Parathyroid adenoma (tissue), 2 donors: ENCODE measurements around the gene TULP4.
"Not testable (repeated sequence)": the region's sequence is repeated elsewhere in the genome, so short reads cannot be mapped to it uniquely, and the experiment has no call there.

Experiments
- H2AFZ ChIP-seq: fragments of 300-600 bp; sonication (generic); one replicate; pipeline ENCODE4 v1.7.0; 2017; ENCODE audit warnings: antibody characterized with exemption, mild to moderate bottlenecking
- H3K27ac ChIP-seq: fragments of 300-600 bp; sonication (generic); one replicate; pipeline ENCODE4 v1.7.0; 2017
- H3K27me3 ChIP-seq: fragments of 300-600 bp; sonication (generic); one replicate; pipeline ENCODE4 v1.7.0; 2017; ENCODE audit warnings: low read length; ENCODE audit not compliant: control insufficient read depth, insufficient read depth
- H3K36me3 ChIP-seq: fragments of 300-600 bp; sonication (generic); one replicate; pipeline ENCODE4 v1.7.0; 2017; ENCODE audit warnings: low read length; ENCODE audit not compliant: control insufficient read depth, insufficient read depth
- H3K4me1 ChIP-seq: fragments of 300-600 bp; sonication (generic); one replicate; pipeline ENCODE4 v1.7.0; 2017; ENCODE audit warnings: control low read depth
- H3K4me2 ChIP-seq: fragments of 300-600 bp; sonication (generic); one replicate; pipeline ENCODE4 v1.7.0; 2017; ENCODE audit warnings: low read length
- H3K4me3 ChIP-seq: fragments of 300-600 bp; sonication (generic); one replicate; pipeline ENCODE4 v1.7.0; 2017; ENCODE audit warnings: low read depth, low read length
- H3K79me2 ChIP-seq: fragments of 300-600 bp; sonication (generic); one replicate; pipeline ENCODE4 v1.7.0; 2017; ENCODE audit warnings: control low read depth
- H3K9ac ChIP-seq: fragments of 300-600 bp; sonication (generic); one replicate; pipeline ENCODE4 v1.7.0; 2017; ENCODE audit warnings: mild to moderate bottlenecking
- H3K9me3 ChIP-seq: fragments of 300-600 bp; sonication (generic); one replicate; pipeline ENCODE4 v1.7.0; 2017; ENCODE audit warnings: low read length; ENCODE audit not compliant: control insufficient read depth
- TF ChIP-seq, protein P1 (sequence below): fragments of 300-600 bp; sonication (generic); IDR thresholded peaks from one replicate; pipeline ENCODE4 v1.7.0; 2017; ENCODE audit warnings: antibody characterized with exemption, mild to moderate bottlenecking
- donor health status: primary hyperparathyroidism.

TULP4 gene

DNA sequence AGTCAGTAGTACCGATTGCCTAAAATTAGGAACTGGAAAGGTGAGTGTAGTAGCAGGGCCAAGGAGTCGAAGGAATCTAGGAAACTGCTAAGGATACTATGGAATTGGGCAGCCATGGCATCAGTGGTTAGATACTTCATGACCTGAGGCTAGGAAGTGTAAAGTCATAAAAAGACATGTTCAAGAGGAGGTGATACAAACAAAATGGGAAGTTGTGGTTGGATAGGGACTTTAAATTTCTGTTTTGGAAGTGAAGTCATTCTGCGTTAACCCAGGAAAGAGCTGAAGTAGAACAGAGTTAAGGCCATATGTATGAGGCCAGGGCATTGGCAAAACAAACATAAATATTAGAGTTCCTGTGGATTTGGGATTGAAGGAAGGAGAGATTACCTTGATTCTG is 159.1 kb downstream of the TULP4 start:
- no peaks in the 10 kb centered on the region for H3K27me3 ChIP-seq
- no peak overlapping the region for H3K9ac ChIP-seq
- H3K4me1 ChIP-seq, result peaks cover 2% of the 10 kb centered on the region
- H3K4me3 ChIP-seq, result no peak overlapping the region
- TF ChIP-seq, protein P1, sequence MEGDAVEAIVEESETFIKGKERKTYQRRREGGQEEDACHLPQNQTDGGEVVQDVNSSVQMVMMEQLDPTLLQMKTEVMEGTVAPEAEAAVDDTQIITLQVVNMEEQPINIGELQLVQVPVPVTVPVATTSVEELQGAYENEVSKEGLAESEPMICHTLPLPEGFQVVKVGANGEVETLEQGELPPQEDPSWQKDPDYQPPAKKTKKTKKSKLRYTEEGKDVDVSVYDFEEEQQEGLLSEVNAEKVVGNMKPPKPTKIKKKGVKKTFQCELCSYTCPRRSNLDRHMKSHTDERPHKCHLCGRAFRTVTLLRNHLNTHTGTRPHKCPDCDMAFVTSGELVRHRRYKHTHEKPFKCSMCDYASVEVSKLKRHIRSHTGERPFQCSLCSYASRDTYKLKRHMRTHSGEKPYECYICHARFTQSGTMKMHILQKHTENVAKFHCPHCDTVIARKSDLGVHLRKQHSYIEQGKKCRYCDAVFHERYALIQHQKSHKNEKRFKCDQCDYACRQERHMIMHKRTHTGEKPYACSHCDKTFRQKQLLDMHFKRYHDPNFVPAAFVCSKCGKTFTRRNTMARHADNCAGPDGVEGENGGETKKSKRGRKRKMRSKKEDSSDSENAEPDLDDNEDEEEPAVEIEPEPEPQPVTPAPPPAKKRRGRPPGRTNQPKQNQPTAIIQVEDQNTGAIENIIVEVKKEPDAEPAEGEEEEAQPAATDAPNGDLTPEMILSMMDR, result no peak
- no peaks in the 10 kb centered on the region for H3K36me3 ChIP-seq
- H3K4me2 ChIP-seq, result no peak overlapping the region
- no peak overlapping the region for H2AFZ ChIP-seq
- H3K27ac ChIP-seq, result no peak overlapping the region
- H3K79me2 ChIP-seq, result peaks cover 3% of the 10 kb centered on the region
- no peaks in the 10 kb centered on the region for H3K9me3 ChIP-seq

DNA sequence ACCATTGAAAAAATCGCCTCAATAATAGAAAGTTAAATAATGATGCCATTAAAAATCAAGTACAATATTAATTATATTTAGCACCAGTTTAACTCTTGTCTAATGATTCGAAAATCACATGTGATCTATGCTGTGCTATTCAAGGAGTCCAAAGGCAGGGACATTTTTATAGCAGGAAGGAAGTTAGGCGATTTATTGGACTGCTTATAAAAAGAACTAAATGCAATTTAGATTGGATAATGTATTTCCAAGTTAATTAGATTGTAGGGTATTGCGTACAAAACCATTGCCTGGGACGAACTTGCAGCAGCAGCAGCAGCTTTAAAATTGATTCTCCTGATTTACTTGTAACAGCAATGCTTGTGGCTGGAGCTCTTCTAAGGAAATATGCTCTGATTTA is 160.2 kb downstream of the TULP4 start:
- no peak overlapping the region for H2AFZ ChIP-seq
- H3K9me3 ChIP-seq, result no peaks in the 10 kb centered on the region
- H3K27ac ChIP-seq, result no peak overlapping the region
- TF ChIP-seq, protein P1, result no peak
- H3K36me3 ChIP-seq, result no peaks in the 10 kb centered on the region
- no peak overlapping the region for H3K4me3 ChIP-seq
- H3K4me1 ChIP-seq, result no peaks in the 10 kb centered on the region
- no peaks in the 10 kb centered on the region for H3K27me3 ChIP-seq
- peaks cover 3% of the 10 kb centered on the region for H3K79me2 ChIP-seq
- H3K9ac ChIP-seq, result no peak overlapping the region
- no peak overlapping the region for H3K4me2 ChIP-seq

DNA sequence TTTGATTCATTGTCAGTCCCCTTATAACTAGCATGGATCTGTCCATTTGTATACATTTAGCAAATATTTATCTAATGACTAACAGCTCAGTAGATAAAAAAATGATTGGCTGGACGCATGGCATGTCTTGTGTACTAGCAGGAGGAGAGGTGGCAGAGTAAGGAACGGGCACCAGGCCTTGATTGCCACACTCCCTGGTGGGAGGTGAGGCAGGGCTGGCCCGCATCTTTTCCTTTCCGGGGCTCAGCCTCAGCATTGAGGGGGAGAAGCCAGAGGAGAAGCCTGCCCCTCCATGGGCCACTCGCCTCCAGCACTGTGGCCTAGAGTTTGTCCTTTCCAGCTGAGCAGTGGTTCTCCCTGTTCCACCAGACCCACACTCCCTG is 162.7 kb downstream of the TULP4 start:
- H3K27ac ChIP-seq, result no peak overlapping the region
- H3K9me3 ChIP-seq, result no peaks in the 10 kb centered on the region
- H3K27me3 ChIP-seq, result no peaks in the 10 kb centered on the region
- H3K4me2 ChIP-seq, result no peak overlapping the region
- TF ChIP-seq, protein P1, result no peak
- no peaks in the 10 kb centered on the region for H3K4me1 ChIP-seq
- no peaks in the 10 kb centered on the region for H3K36me3 ChIP-seq
- peaks cover 2% of the 10 kb centered on the region for H3K79me2 ChIP-seq
- no peak overlapping the region for H3K9ac ChIP-seq
- H3K4me3 ChIP-seq, result no peak overlapping the region
- no peak overlapping the region for H2AFZ ChIP-seq

DNA sequence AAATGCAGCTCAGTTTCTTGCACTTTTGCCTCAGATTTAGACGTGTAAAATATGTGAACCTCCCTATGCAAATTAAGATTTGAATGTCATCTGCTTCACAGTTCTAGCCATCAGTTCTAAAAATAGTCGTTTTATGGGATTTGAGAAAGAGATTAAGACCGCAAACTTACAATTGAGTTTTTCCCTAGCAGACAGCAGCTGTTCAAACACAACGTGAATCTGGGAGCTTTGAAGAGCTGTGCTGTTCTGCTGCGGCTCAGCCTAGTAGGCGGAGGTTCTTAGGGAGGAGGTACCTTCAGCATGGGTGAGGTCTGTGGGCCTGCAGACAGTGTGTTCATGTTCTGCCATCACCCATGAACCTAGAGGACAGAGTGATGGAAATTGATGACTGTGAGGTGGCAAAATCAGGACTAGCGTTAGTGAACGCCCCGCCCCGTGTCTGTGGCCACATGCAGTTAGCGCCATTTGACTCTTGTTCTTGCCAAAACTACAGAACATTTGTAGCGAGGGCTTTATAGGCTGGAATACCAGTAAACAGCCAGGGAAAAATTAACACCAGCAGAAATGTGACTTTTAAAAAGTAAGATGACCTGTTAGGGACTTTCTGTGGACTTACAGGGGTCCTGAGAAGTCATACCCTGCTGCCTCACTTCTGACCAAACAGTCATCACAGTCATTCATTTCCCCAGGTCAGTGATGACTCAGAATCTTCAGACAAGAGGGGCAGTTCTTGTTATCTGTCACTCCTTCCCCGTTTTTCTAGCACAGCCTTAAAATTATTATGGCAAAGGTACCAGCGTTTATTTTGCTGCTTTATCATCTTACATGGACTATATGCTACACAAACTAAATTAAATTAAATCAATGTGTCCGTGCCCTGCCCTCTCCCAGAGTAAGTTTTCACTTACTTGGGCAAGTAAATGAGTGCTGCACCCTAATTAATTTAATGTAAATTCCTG is 163.4 kb downstream of the TULP4 start:
- Histone ChIP-seq H2AFZ (no peak overlapping the region), H3K36me3 (no peaks in the 10 kb centered on the region), H3K9me3 (no peaks in the 10 kb centered on the region), H3K9ac (no peak overlapping the region), H3K4me1 (no peaks in the 10 kb centered on the region), H3K27ac (no peak overlapping the region), H3K4me3 (no peak overlapping the region), H3K79me2 (peaks cover 2% of the 10 kb centered on the region), H3K27me3 (no peaks in the 10 kb centered on the region), H3K4me2 (no peak overlapping the region)
- TF ChIP-seq, protein P1, result no peak

DNA sequence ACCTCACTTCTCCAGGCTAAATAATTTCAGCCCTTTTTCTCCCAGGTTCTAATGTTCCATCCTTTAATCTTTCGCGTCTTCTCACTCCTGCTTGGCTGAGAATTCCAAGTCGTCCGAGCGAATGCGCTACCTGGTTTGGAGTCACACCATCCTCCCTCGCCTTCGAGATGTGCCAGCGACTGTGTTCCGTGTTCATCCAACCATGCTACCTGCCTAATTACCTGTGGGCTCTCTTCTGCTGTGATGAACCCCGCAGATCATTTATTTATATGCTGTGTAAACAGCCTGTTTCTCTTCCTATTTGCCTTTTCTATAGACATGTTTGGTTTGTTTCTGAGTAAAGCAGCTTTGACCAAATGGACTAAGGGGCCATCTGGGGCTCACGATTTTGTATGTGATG is 164.1 kb downstream of the TULP4 start:
- Histone ChIP-seq H2AFZ (no peak overlapping the region), H3K9me3 (no peaks in the 10 kb centered on the region), H3K4me3 (no peak overlapping the region), H3K79me2 (peaks cover 2% of the 10 kb centered on the region), H3K9ac (no peak overlapping the region), H3K4me2 (no peak overlapping the region), H3K4me1 (no peaks in the 10 kb centered on the region), H3K27me3 (no peaks in the 10 kb centered on the region), H3K36me3 (no peaks in the 10 kb centered on the region), H3K27ac (no peak overlapping the region)
- TF ChIP-seq, protein P1, result no peak

DNA sequence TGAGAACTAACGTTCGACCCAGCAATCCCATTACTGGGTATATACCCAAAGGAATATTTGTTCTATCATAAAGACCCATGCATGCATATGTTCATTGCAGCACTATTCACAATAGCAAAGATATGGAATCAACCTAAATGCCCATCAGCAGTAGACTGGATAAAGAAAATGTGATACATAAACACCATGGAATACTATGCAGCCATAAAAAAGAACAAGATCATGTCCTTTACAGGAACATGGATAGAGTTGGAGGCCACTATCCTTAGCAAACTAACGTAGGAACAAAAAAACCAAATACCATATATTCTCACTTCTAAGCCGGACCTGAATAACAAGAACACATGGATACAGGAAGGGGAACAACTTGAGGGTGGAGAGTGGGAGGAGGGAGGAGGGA is 165.5 kb downstream of the TULP4 start:
- H3K27me3 ChIP-seq, H3K4me3 ChIP-seq, H3K27ac ChIP-seq, H2AFZ ChIP-seq, H3K4me2 ChIP-seq, H3K36me3 ChIP-seq, H3K79me2 ChIP-seq, H3K4me1 ChIP-seq, H3K9me3 ChIP-seq, H3K9ac ChIP-seq: not testable (repeated sequence)
